ENCODE measurements around the gene TPRA1. TPM values are rescaled to one million over a fixed set of nuclear protein-coding genes. Genes with fewer than 3 reads are reported as not detected.
A peak's percentile ranks its signal among the peaks of the same experiment; 100 is the strongest.

Gene TPRA1
- total RNA-seq, 1 experiment from 2014 or later: 58.5 TPM

GRCh38 chr3:127546970-127547733 lies 43.4 kb downstream of the TPRA1 start:
- H3K27ac ChIP-seq: no peak overlapping the region
- H3K9me2 ChIP-seq (ENCODE audit: insufficient read depth): no peaks in the 10 kb centered on the region
- TF ChIP-seq EZH2 (IDR thresholded peaks at IDR 0.05; ENCODE audit: low read depth) (no peak), CTCF (conservative IDR thresholded peaks at IDR 0.05) (no peak)
- peak overlapping the region; percentile 85; the same call in 1 of the 2 replicates for H3K4me2 ChIP-seq
- H3F3A ChIP-seq (ENCODE audit: insufficient read depth, low read depth): no peaks in the 10 kb centered on the region
- no peak overlapping the region for H2AFZ ChIP-seq
- no TSS peak for BruUV-seq (replicated peaks)
- CTCF ChIA-PET: interaction anchor here (0.5 to 1.1 kb wide), 8 partner anchors 28 to 1952 kb away, joined by 3 to 14 read pairs (median 7); partner anchors contain the start of gene OSBPL11
- no peaks in the 10 kb centered on the region for H3K79me2 ChIP-seq (ENCODE audit: low read depth)
- no peaks in the 10 kb centered on the region for H3K9me3 ChIP-seq (ENCODE audit: insufficient read depth, low read depth)
- intact Hi-C loops (cut with micrococcal nuclease; ENCODE audit: unreplicated experiment): loop anchor here (10.0 kb wide), 1 partner anchor 1072 kb away; the partner anchor contains the start of gene ZXDC
- DNase-seq: no peak
- H4K20me1 ChIP-seq (ENCODE audit: insufficient read depth): no peaks in the 10 kb centered on the region
- POLR2A ChIA-PET (ENCODE audit: unreplicated experiment): interaction anchor here (0.6 kb wide), 2 partner anchors 566 to 1410 kb away, joined by 3 to 7 read pairs; no protein-coding TSS in a partner anchor
- no peaks in the 10 kb centered on the region for H3K36me3 ChIP-seq (ENCODE audit: low read depth)
- peaks cover 3% of the 10 kb centered on the region for H3K27me3 ChIP-seq (ENCODE audit: insufficient read depth, low read depth)
- H3K4me3 ChIP-seq: no peak overlapping the region; the same call in 1 of the 2 replicates
- H3K4me1 ChIP-seq (replicated peaks; ENCODE audit: insufficient read depth): peaks cover 4% of the 10 kb centered on the region

- CTCF ChIA-PET: interaction anchor here (0.5 to 0.6 kb wide), 2 partner anchors 242 to 1951 kb away, joined by 7 read pairs; partner anchors contain the start of gene OSBPL11
- Histone ChIP-seq H3K27me3 (ENCODE audit: insufficient read depth, low read depth) (peaks cover 3% of the 10 kb centered on the region), H3K79me2 (ENCODE audit: low read depth) (no peaks in the 10 kb centered on the region), H4K20me1 (ENCODE audit: insufficient read depth) (no peaks in the 10 kb centered on the region), H3K4me3 (no peak overlapping the region), H3K9me2 (ENCODE audit: insufficient read depth) (no peaks in the 10 kb centered on the region), H3F3A (ENCODE audit: insufficient read depth, low read depth) (no peaks in the 10 kb centered on the region), H3K36me3 (ENCODE audit: low read depth) (no peaks in the 10 kb centered on the region), H3K9me3 (ENCODE audit: insufficient read depth, low read depth) (no peaks in the 10 kb centered on the region), H2AFZ (no peak overlapping the region), H3K4me1 (replicated peaks; ENCODE audit: insufficient read depth) (peaks cover 4% of the 10 kb centered on the region), H3K4me2 (no peak overlapping the region), H3K27ac (no peak overlapping the region)
- BruUV-seq (replicated peaks): no TSS peak
- DNase-seq: no peak
- intact Hi-C loops (cut with micrococcal nuclease; ENCODE audit: unreplicated experiment): loop anchor here (10.0 kb wide), 1 partner anchor 1072 kb away; the partner anchor contains the start of gene ZXDC
- TF ChIP-seq EZH2 (IDR thresholded peaks at IDR 0.05; ENCODE audit: low read depth): no peak
- no peak for TF ChIP-seq CTCF (conservative IDR thresholded peaks at IDR 0.05)
- POLR2A ChIA-PET (ENCODE audit: unreplicated experiment): no interaction called here
Measured at GRCh38 chr3:127546554-127546953, 44.0 kb downstream of the TPRA1 start.

GRCh38 chr3:127545711-127546457 lies 44.6 kb downstream of the TPRA1 start:
- no peaks in the 10 kb centered on the region for H3F3A ChIP-seq (ENCODE audit: insufficient read depth, low read depth)
- intact Hi-C loops (cut with micrococcal nuclease; ENCODE audit: unreplicated experiment): loop anchor here (2.0 to 10.0 kb wide), 4 partner anchors 561 to 1071 kb away; partner anchors contain the start of gene ZXDC
- H3K4me2 ChIP-seq: no peak overlapping the region
- no peaks in the 10 kb centered on the region for H4K20me1 ChIP-seq (ENCODE audit: insufficient read depth)
- CTCF ChIA-PET: interaction anchor here (0.5 to 0.6 kb wide), 2 partner anchors 24 to 41 kb away, joined by 3 to 5 read pairs; no protein-coding TSS in a partner anchor
- no peak for DNase-seq
- H3K4me1 ChIP-seq (replicated peaks; ENCODE audit: insufficient read depth): peaks cover 4% of the 10 kb centered on the region
- H3K79me2 ChIP-seq (ENCODE audit: low read depth): no peaks in the 10 kb centered on the region
- H3K27ac ChIP-seq: no peak overlapping the region
- H3K9me2 ChIP-seq (ENCODE audit: insufficient read depth): no peaks in the 10 kb centered on the region
- no peaks in the 10 kb centered on the region for H3K9me3 ChIP-seq (ENCODE audit: insufficient read depth, low read depth)
- peaks cover 10% of the 10 kb centered on the region for H3K27me3 ChIP-seq (ENCODE audit: insufficient read depth, low read depth)
- no peak overlapping the region for H3K4me3 ChIP-seq
- H3K36me3 ChIP-seq (ENCODE audit: low read depth): no peaks in the 10 kb centered on the region
- POLR2A ChIA-PET (ENCODE audit: unreplicated experiment): no interaction called here
- no peak for TF ChIP-seq CTCF (conservative IDR thresholded peaks at IDR 0.05)
- no peak for TF ChIP-seq EZH2 (IDR thresholded peaks at IDR 0.05; ENCODE audit: low read depth)
- BruUV-seq (replicated peaks): no TSS peak
- no peak overlapping the region for H2AFZ ChIP-seq

All from PC-9 (cell line).